H1 (cell line): ENCODE results near the gene TMTC2. TPM values are rescaled to one million over a fixed set of nuclear protein-coding genes. Genes with fewer than 3 reads are reported as not detected.

Experiments
- CTCF ChIA-PET: fragments of 300-600 bp; sonication (Branson Sonifier 250); formaldehyde crosslinking; loops from one replicate; lab custom pipeline; 2021; ENCODE audit not compliant: partially characterized antibody; lab: Charles Lee
- POLR2A ChIA-PET: fragments of 300-600 bp; sonication (Branson Sonifier 250); formaldehyde crosslinking; loops from one replicate; lab custom pipeline; 2021; ENCODE audit warnings: inconsistent platforms; ENCODE audit not compliant: partially characterized antibody; lab: Charles Lee
- DNase-seq, 2 experiments: peaks; one replicate each; pipeline versions ENCODE4 v3.0.0 to v3.0.0-alpha.2; 2010 to 2022; ENCODE audit warnings: low spot score in 2 of 2, low read depth in 1 of 2, mixed read lengths in 1 of 2
- FAIRE-seq: peaks from 2 replicates; lab custom pipeline; 2011; peaks lifted over from hg19 to GRCh38; lab: Jason Lieb, UNC
- H2AFZ ChIP-seq: 2 replicates; pipeline ENCODE4 v1.8.1; 2012; ENCODE audit warnings: low read length, inconsistent platforms
- H2AK5ac ChIP-seq: 2 replicates; pipeline ENCODE4 v1.6.1; 2013; ENCODE audit warnings: low read depth, low read length
- H2BK120ac ChIP-seq: replicated peaks from 2 replicates; pipeline ENCODE3; 2013; ENCODE audit warnings: low read depth, low read length, inconsistent platforms
- H2BK12ac ChIP-seq: 2 replicates; pipeline ENCODE4 v1.6.1; 2013; ENCODE audit warnings: low read depth, low read length
- H2BK15ac ChIP-seq: 2 replicates; pipeline ENCODE4 v1.6.1; 2013; ENCODE audit warnings: low read length
- H2BK20ac ChIP-seq: 2 replicates; pipeline ENCODE4 v1.6.1; 2013; ENCODE audit warnings: low read length
- H2BK5ac ChIP-seq: 2 replicates; pipeline ENCODE4 v1.6.1; 2013; ENCODE audit warnings: low read depth, low read length
- H3K14ac ChIP-seq: 2 replicates; pipeline ENCODE4 v1.6.1; 2013; ENCODE audit warnings: inconsistent platforms; ENCODE audit not compliant: insufficient read length
- H3K18ac ChIP-seq: 2 replicates; pipeline ENCODE4 v1.6.1; 2013; ENCODE audit warnings: low read length; ENCODE audit errors: extremely low read depth
- H3K23ac ChIP-seq: 2 replicates; pipeline ENCODE4 v1.6.1; 2013; ENCODE audit warnings: inconsistent platforms; ENCODE audit not compliant: insufficient read length
- H3K23me2 ChIP-seq: 2 replicates; pipeline ENCODE4 v1.6.1; 2013; ENCODE audit warnings: low read depth, low read length
- H3K27ac ChIP-seq: 2 replicates; pipeline ENCODE4 v1.6.1; 2011; ENCODE audit warnings: low read depth, low read length, inconsistent platforms
- H3K27me3 ChIP-seq, 4 experiments: replicated peaks in 1 of 4; 1 replicate in 1 of 4; 2 replicates in 3 of 4; pipeline versions ENCODE4 v1.6.1 to v1.8.1; 2011 to 2013; ENCODE audit warnings: low read length in 3 of 4, mild to moderate bottlenecking in 3 of 4, inconsistent platforms in 2 of 4, mixed read lengths in 2 of 4, moderate library complexity in 1 of 4; ENCODE audit not compliant: control insufficient read depth in 3 of 4, insufficient read depth in 3 of 4; ENCODE audit errors: extremely low read depth in 1 of 4
- H3K36me3 ChIP-seq, 4 experiments: 2 replicates each; pipeline versions ENCODE4 v1.6.1 to v1.8.1; 2011 to 2013; ENCODE audit warnings: mild to moderate bottlenecking in 4 of 4, low read length in 3 of 4, moderate library complexity in 2 of 4, control low read depth in 1 of 4, inconsistent platforms in 1 of 4; ENCODE audit not compliant: insufficient read depth in 4 of 4, control insufficient read depth in 2 of 4
- H3K4ac ChIP-seq: replicated peaks from 2 replicates; pipeline ENCODE3; 2013; ENCODE audit warnings: low read length, low read depth, mixed read lengths, inconsistent platforms; ENCODE audit not compliant: insufficient read length
- H3K4me1 ChIP-seq, 4 experiments: replicated peaks in 1 of 4; 1 replicate in 1 of 4; 2 replicates in 3 of 4; pipeline versions ENCODE4 v1.6.1 to v1.8.1; 2011 to 2013; ENCODE audit warnings: low read length in 3 of 4, inconsistent platforms in 2 of 4, mixed read lengths in 1 of 4; ENCODE audit not compliant: insufficient read depth in 4 of 4, control insufficient read depth in 3 of 4
- H3K4me2 ChIP-seq, 2 experiments: 2 replicates each; pipeline versions ENCODE4 v1.6.1 to v1.8.1; 2011 to 2013; ENCODE audit warnings: low read depth in 2 of 2, low read length in 2 of 2, control low read depth in 1 of 2, inconsistent platforms in 1 of 2, mild to moderate bottlenecking in 1 of 2; ENCODE audit not compliant: insufficient read depth in 1 of 2
- H3K4me3 ChIP-seq, 4 experiments: fragments of 200-600, 300-600 bp in 1 of 4; sonication (generic), shearing (Covaris generic), sonication (Bioruptor Twin) in 1 of 4; 2 replicates each; pipeline versions ENCODE4 v1.5.1 to v1.8.1; 2011 to 2016; ENCODE audit warnings: low read length in 4 of 4, low read depth in 3 of 4, control low read depth in 2 of 4, inconsistent platforms in 2 of 4, mild to moderate bottlenecking in 2 of 4, mixed read lengths in 1 of 4, moderate library complexity in 1 of 4; ENCODE audit not compliant: insufficient read depth in 2 of 4; ENCODE audit errors: extremely low read depth in 1 of 4
- H3K56ac ChIP-seq: replicated peaks from 2 replicates; pipeline ENCODE3; 2013; ENCODE audit warnings: low read depth, mild to moderate bottlenecking, mixed read lengths, low read length, inconsistent platforms; ENCODE audit not compliant: insufficient read length
- H3K79me1 ChIP-seq: 2 replicates; pipeline ENCODE4 v1.6.1; 2013; ENCODE audit warnings: low read depth, low read length, control low read depth
- H3K79me2 ChIP-seq, 2 experiments: 2 replicates each; pipeline versions ENCODE4 v1.6.1 to v1.8.1; 2012 to 2013; ENCODE audit warnings: low read length in 2 of 2, mild to moderate bottlenecking in 2 of 2, inconsistent platforms in 1 of 2; ENCODE audit not compliant: insufficient read depth in 2 of 2, control insufficient read depth in 1 of 2
- H3K9ac ChIP-seq, 4 experiments: replicated peaks in 1 of 4; 1 replicate in 1 of 4; 2 replicates in 3 of 4; pipeline versions ENCODE4 v1.6.1 to v1.8.1; 2011 to 2013; ENCODE audit warnings: low read depth in 3 of 4, low read length in 3 of 4, control low read depth in 2 of 4, mild to moderate bottlenecking in 2 of 4, moderate library complexity in 2 of 4, inconsistent platforms in 1 of 4; ENCODE audit errors: extremely low read depth in 1 of 4
- H3K9me3 ChIP-seq, 2 experiments: 2 replicates each; pipeline versions ENCODE4 v1.6.1 to v1.8.1; 2012 to 2013; ENCODE audit warnings: mild to moderate bottlenecking in 2 of 2, moderate library complexity in 2 of 2, control low read depth in 1 of 2, inconsistent platforms in 1 of 2, low read depth in 1 of 2, low read length in 1 of 2, mixed read lengths in 1 of 2; ENCODE audit not compliant: insufficient read depth in 2 of 2
- H4K20me1 ChIP-seq, 2 experiments: replicated peaks in 1 of 2; 2 replicates each; pipeline versions ENCODE3 to v1.8.1; 2011 to 2013; ENCODE audit warnings: inconsistent platforms in 2 of 2, low read length in 2 of 2, mild to moderate bottlenecking in 1 of 2; ENCODE audit not compliant: insufficient read depth in 2 of 2, control insufficient read depth in 1 of 2
- H4K5ac ChIP-seq: 2 replicates; pipeline ENCODE4 v1.6.1; 2013; ENCODE audit warnings: low read length, low read depth, mixed read lengths, inconsistent platforms; ENCODE audit not compliant: insufficient read length
- H4K8ac ChIP-seq: 2 replicates; pipeline ENCODE4 v1.8.0; 2013; ENCODE audit warnings: mild to moderate bottlenecking, moderate library complexity, low read length, inconsistent platforms; ENCODE audit not compliant: insufficient read depth; ENCODE audit errors: extremely low read depth
- H4K91ac ChIP-seq: replicated peaks from 2 replicates; pipeline ENCODE3; 2013; ENCODE audit warnings: low read length, mixed read lengths, inconsistent platforms; ENCODE audit not compliant: insufficient read length
- ASH2L ChIP-seq: fragments of 200-600, 300-600 bp; sonication (generic); IDR thresholded peaks from one replicate; pipeline ENCODE4 v1.7.1; 2017; ENCODE audit warnings: low read length
- CHD1 ChIP-seq: IDR thresholded peaks from 2 replicates; pipeline ENCODE4 v1.6.1; 2012; ENCODE audit warnings: low read depth, low read length, improper control_type of control experiment
- GABPA ChIP-seq: IDR thresholded peaks from 2 replicates; pipeline ENCODE4 v1.6.1; 2011; ENCODE audit warnings: mild to moderate bottlenecking, low read length, moderate library complexity, borderline replicate concordance; ENCODE audit not compliant: insufficient read depth
- HDAC2 ChIP-seq, 2 experiments: fragments of 300-600 bp in 1 of 2; sonication (generic) in 1 of 2; IDR thresholded peaks; 2 replicates each; pipeline ENCODE4 v1.6.1; 2011 to 2012; ENCODE audit warnings: low read depth in 2 of 2, low read length in 2 of 2, mild to moderate bottlenecking in 2 of 2, moderate library complexity in 2 of 2, borderline replicate concordance in 1 of 2, inconsistent platforms in 1 of 2
- NANOG ChIP-seq: IDR thresholded peaks from 2 replicates; pipeline ENCODE4 v1.6.1; 2011; ENCODE audit warnings: low read length, low read depth, mild to moderate bottlenecking, inconsistent platforms; ENCODE audit not compliant: insufficient read depth, poor library complexity, severe bottlenecking
- PHF8 ChIP-seq: fragments of 200-600 bp; sonication (generic); conservative IDR thresholded peaks from 2 replicates; pipeline ENCODE4 v1.7.1; 2012; ENCODE audit warnings: low read depth, mild to moderate bottlenecking, inconsistent platforms, low read length, moderate library complexity
- RFX5 ChIP-seq: IDR thresholded peaks from 2 replicates; pipeline ENCODE4 v1.6.1; 2011; ENCODE audit warnings: low read depth, low read length, improper control_type of control experiment, borderline replicate concordance
- RXRA ChIP-seq: IDR thresholded peaks from 2 replicates; pipeline ENCODE4 v1.6.1; 2011; ENCODE audit warnings: low read depth, mild to moderate bottlenecking, low read length, moderate library complexity; ENCODE audit not compliant: insufficient read depth
- SAP30 ChIP-seq: fragments of 300-600 bp; sonication (generic); IDR thresholded peaks from 2 replicates; pipeline ENCODE4 v1.7.1; 2012; ENCODE audit warnings: low read length, moderate library complexity, mild to moderate bottlenecking, inconsistent platforms; ENCODE audit not compliant: insufficient read depth, insufficient replicate concordance
- SUZ12 ChIP-seq: fragments of 200-600 bp; sonication (generic); IDR thresholded peaks from 2 replicates; pipeline ENCODE4 v1.6.1; 2012; ENCODE audit warnings: mild to moderate bottlenecking, inconsistent platforms, low read length, moderate library complexity, mixed read lengths
- YY1 ChIP-seq: IDR thresholded peaks from 2 replicates; pipeline ENCODE4 v1.6.1; 2011; ENCODE audit warnings: low read depth, mild to moderate bottlenecking, low read length
- ZNF274 ChIP-seq: IDR thresholded peaks from 2 replicates; pipeline ENCODE4 v1.7.0; 2012; ENCODE audit warnings: low read length, borderline replicate concordance; ENCODE audit errors: extremely low read depth
- WGBS, 2 experiments: shearing (Covaris generic) in 1 of 2; methylation state at CpG; one replicate each; pipeline versions ENCODE4 v1.1.6 to v1.1.7; 2013 to 2015; ENCODE audit warnings: low lambda C conversion rate in 2 of 2, mixed read lengths in 2 of 2, inconsistent platforms in 1 of 2, low coverage in 1 of 2, missing lambda C conversion rate in 1 of 2; ENCODE audit not compliant: insufficient replicate concordance in 2 of 2, insufficient coverage in 1 of 2, insufficient read length in 1 of 2; ENCODE audit errors: extremely low coverage in 1 of 2, missing lambda C conversion rate in 1 of 2; 5-methylcytosine and 5-hydroxymethylcytosine counted together
- polyA plus RNA-seq, 7 experiments: library from polyadenylated mRNA; depleted of rRNA in 3 of 7; stranded (reverse) in 5 of 7; unstranded in 2 of 7; fragments of >200 nt in 5 of 7; fragments of 200-250 nt in 2 of 7; gene quantifications; 1 replicate in 5 of 7; 2 replicates in 1 of 7; 4 replicates in 1 of 7; pipeline versions ENCODE4 v1.2.1 to v1.2.3, GENCODE V29; 2011 to 2013; ENCODE audit warnings: missing spikeins in 2 of 7, mixed read lengths in 2 of 7
- total RNA-seq: library from RNA; stranded (reverse); fragmentation: NEBNext Ultra II Directional; extraction: Animal tissue kit (Norgen Biotek cat#: 25700); gene quantifications from 2 replicates; pipeline ENCODE4 v1.2.1, GENCODE V29; 2021
- TF ChIP-seq, protein P1 (sequence below): IDR thresholded peaks from 2 replicates; pipeline ENCODE4 v1.6.1; 2012; ENCODE audit warnings: inconsistent platforms

TMTC2 gene
- total and polyA plus RNA-seq, 2 of the 8 experiments (the other 6 are each of a cell fraction or from before 2014, with no cell fraction given), result 2.3 to 3.9 TPM

DNA sequence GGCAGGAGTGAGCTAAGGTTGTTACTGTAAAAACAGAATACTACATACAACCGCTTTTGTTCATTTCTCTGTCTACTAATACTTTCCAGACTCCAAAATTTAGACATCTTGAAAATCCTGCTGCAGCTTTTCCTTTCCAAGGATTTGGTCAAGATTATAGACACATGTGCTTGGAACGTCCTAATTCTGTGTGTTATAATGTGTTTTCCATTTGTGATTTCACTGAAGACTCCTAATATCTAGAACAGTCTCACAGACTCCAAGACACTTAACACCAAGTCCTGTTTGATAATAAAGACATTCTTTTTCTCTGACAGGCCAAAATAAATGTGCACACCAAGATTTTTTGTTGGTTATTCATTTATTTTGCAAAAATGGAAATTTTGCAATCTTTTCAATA lies 41.8 kb upstream of the TMTC2 start:
- WGBS, 2 experiments, result 87% methylated on average over 2 of the region's 2 CpGs; no CpG with 5 or more reads in 1 of the 2 experiments
- DNase-seq (no peak), FAIRE-seq (no peak)
- no peak overlapping the region for H3K23ac ChIP-seq
- H4K5ac ChIP-seq, result no peak overlapping the region
- H4K8ac ChIP-seq, result no peak overlapping the region
- ChIA-PET CTCF (interaction anchor here (0.6 to 1.8 kb wide), 2 partner anchors 18 to 568 kb away, joined by 3 to 5 read pairs; no protein-coding TSS in a partner anchor), POLR2A (no interaction called here)
- H3K4me3 ChIP-seq, result no peak overlapping the region
- H3K4ac ChIP-seq, result no peak overlapping the region
- H3K27me3 ChIP-seq, result no peaks in the 10 kb centered on the region
- no peak overlapping the region for H2AK5ac ChIP-seq
- no peak overlapping the region for H3K27ac ChIP-seq
- no peak overlapping the region for H2BK15ac ChIP-seq
- no peaks in the 10 kb centered on the region for H3K9me3 ChIP-seq
- no peak overlapping the region for H3K9ac ChIP-seq
- H2BK12ac ChIP-seq, result no peak overlapping the region
- no peak overlapping the region for H3K4me2 ChIP-seq
- no peak overlapping the region for H4K91ac ChIP-seq
- no peak overlapping the region for H2BK5ac ChIP-seq
- no peaks in the 10 kb centered on the region for H4K20me1 ChIP-seq
- H3K18ac ChIP-seq, result no peak overlapping the region
- H2BK20ac ChIP-seq, result no peak overlapping the region
- H3K36me3 ChIP-seq, result no peaks in the 10 kb centered on the region
- H2AFZ ChIP-seq, result no peak overlapping the region
- H3K23me2 ChIP-seq, result no peaks in the 10 kb centered on the region
- no peaks in the 10 kb centered on the region for H3K79me1 ChIP-seq
- no peak overlapping the region for H3K14ac ChIP-seq
- no peak overlapping the region for H3K56ac ChIP-seq
- no peak overlapping the region for H2BK120ac ChIP-seq
- no peaks in the 10 kb centered on the region for H3K79me2 ChIP-seq
- H3K4me1 ChIP-seq, result no peaks in the 10 kb centered on the region; a peak in 1 of 7 replicates
- TF ChIP-seq PHF8 (no peak), GABPA (no peak), ZNF274 (no peak), CHD1 (no peak), NANOG (no peak), HDAC2 (IDR thresholded peaks at IDR 0.05; ENCODE audit: borderline replicate concordance in 1 of 2, low read depth in 2 of 2, low read length in 2 of 2) (no peak), SAP30 (no peak), ASH2L (no peak), RFX5 (no peak), RXRA (no peak), YY1 (no peak), SUZ12 (no peak)
- TF ChIP-seq, protein P1, sequence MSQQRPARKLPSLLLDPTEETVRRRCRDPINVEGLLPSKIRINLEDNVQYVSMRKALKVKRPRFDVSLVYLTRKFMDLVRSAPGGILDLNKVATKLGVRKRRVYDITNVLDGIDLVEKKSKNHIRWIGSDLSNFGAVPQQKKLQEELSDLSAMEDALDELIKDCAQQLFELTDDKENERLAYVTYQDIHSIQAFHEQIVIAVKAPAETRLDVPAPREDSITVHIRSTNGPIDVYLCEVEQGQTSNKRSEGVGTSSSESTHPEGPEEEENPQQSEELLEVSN, result no peak
